K562 (cell line): ENCODE data around the gene CAPN8. TPM values are rescaled to one million over a fixed set of nuclear protein-coding genes. Genes with fewer than 3 reads are reported as not detected.

Source experiments
- BACH1 ChIP-seq: fragments of 200-800 bp; sonication (Bioruptor generic); IDR thresholded peaks from 2 replicates; pipeline ENCODE4 v1.6.1; 2016; ENCODE audit warnings: missing genetic modification characterization, missing compliant biosample characterization
- CCAR2 ChIP-seq: fragments of 200-400 bp; formaldehyde crosslinking; IDR thresholded peaks from 2 replicates; pipeline ENCODE4 v1.6.1; 2017; ENCODE audit warnings: mild to moderate bottlenecking, low read depth, low read length
- CHCHD3 ChIP-seq: fragments of 250-450 bp; sonication (Bioruptor Pico); IDR thresholded peaks from 2 replicates; pipeline ENCODE4 v2.1.2; 2022; ENCODE audit warnings: mild to moderate bottlenecking
- CREM ChIP-seq: IDR thresholded peaks from 2 replicates; pipeline ENCODE4 v1.6.1; 2014; ENCODE audit warnings: antibody characterized with exemption, low read depth
- GABPA ChIP-seq: fragments of 200-800 bp; sonication (Bioruptor generic); conservative IDR thresholded peaks from 2 replicates; pipeline ENCODE4 v1.6.1; 2016; ENCODE audit warnings: low read depth, missing genetic modification characterization, missing compliant biosample characterization
- MAZ ChIP-seq, 2 experiments: fragments of 450-650 bp in 1 of 2; sonication (generic) in 1 of 2; formaldehyde crosslinking; IDR thresholded peaks in 1 of 2; conservative IDR thresholded peaks in 1 of 2; 2 replicates each; pipeline versions ENCODE4 v1.4.0 to v1.5.0; 2020; ENCODE audit warnings: mild to moderate bottlenecking in 1 of 2, missing genetic modification reagents in 1 of 2
- NFIC ChIP-seq: fragments of 450-650 bp; IDR thresholded peaks from 2 replicates; pipeline ENCODE4 v1.6.1; 2017; ENCODE audit warnings: mild to moderate bottlenecking, inconsistent platforms
- SMARCB1 ChIP-seq: IDR thresholded peaks from 2 replicates; pipeline ENCODE4 v1.6.1; 2011; ENCODE audit warnings: improper control_type of control experiment, low read depth; ENCODE audit not compliant: insufficient read length
- ZNF197 ChIP-seq: fragments of 200-800 bp; sonication (Bioruptor generic); IDR thresholded peaks from 2 replicates; pipeline ENCODE4 v1.6.1; 2016; ENCODE audit warnings: low read depth, missing genetic modification characterization, missing compliant biosample characterization
- polyA plus RNA-seq, 8 experiments: library from polyadenylated mRNA; depleted of rRNA in 4 of 8; stranded (reverse) in 5 of 8; unstranded in 3 of 8; fragments of >200 nt; fragmentation: Nextera tagmentation in 2 of 8; fragmentation: Illumina TruSeq in 1 of 8; extraction: Ambion mirVana in 2 of 8; extraction: Trizol in 1 of 8; gene quantifications; 2 replicates each; pipeline versions ENCODE4 v1.2.1 to v1.2.3, GENCODE V29; 2011 to 2014; ENCODE audit warnings: inconsistent platforms in 1 of 8, missing spikeins in 1 of 8
- total RNA-seq, 7 experiments: library from RNA; depleted of rRNA in 6 of 7; stranded (reverse); fragments of >200 nt in 6 of 7; fragmentation: Illumina TruSeq in 2 of 7; extraction: Trizol in 2 of 7; gene quantifications; 2 replicates each; pipeline versions ENCODE4 v1.2.1 to v1.2.3, GENCODE V29; 2011 to 2021; ENCODE audit warnings: low replicate concordance in 1 of 7
- TF ChIP-seq, protein P1 (sequence below), 2 experiments: IDR thresholded peaks; 2 replicates each; pipeline ENCODE4 v1.6.1; 2011; ENCODE audit warnings: borderline replicate concordance in 1 of 2, control low read depth in 1 of 2, low read depth in 1 of 2, low read length in 1 of 2, mild to moderate bottlenecking in 1 of 2, mixed read lengths in 1 of 2, moderate library complexity in 1 of 2; ENCODE audit not compliant: insufficient read depth in 1 of 2, insufficient read length in 1 of 2, poor library complexity in 1 of 2, severe bottlenecking in 1 of 2; ENCODE audit errors: extremely low read depth in 1 of 2
- TF ChIP-seq, protein P2 (sequence below): sonication (generic); formaldehyde crosslinking; IDR thresholded peaks from 2 replicates; pipeline ENCODE4 v1.5.0; 2020; ENCODE audit warnings: missing genetic modification reagents
- TF ChIP-seq, protein P3 (sequence below): fragments of 250-450 bp; sonication (Bioruptor Pico); IDR thresholded peaks from 2 replicates; pipeline ENCODE4 v1.4.0; 2020

CAPN8 gene
- total and polyA plus RNA-seq, 9 of the 15 experiments (the other 6 are each of a cell fraction or from before 2014, with no cell fraction given): 0.06 TPM; not detected in 8

DNA sequence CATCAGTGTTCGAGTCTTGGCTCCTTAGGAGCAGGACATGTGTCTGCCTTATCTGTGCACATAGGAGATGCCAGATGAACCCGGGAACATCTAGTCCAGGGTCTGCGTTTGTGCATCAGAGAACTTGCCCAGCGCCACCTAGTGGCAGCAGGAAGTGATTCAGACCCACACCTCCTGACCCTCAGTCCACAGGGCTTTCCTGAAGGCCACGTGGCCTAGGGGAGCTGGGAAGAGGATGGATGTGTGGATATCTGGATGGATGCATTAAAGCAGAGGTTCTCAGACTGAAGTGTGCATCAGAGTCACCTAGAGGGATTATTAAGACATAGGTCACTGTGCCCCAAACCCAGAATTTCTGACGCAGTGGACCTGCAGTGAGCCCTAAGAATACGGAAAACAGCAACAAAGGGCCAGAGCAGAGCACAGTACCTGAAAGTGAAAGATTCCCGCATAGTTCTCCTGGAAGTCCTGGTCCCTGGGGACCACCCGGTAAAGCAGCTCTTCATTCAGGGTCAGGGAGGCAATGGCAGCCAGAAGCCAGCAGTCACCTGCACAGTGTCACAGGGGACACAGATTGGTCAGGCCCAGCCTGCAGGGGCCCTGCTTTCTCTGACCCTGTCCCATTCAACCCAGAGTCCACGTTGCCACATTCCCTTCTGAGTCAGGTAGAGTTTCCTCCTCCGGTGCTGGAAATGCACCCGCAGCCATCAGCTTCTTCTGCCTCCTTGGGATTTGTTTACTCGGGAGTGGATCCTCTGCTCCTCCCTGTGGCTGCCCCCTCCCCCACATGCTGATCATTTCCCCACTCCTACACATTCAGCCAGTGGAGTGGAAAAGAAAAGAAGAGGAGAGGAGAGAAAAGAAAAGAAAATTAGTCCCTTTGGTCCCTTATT, 37.0 kb downstream of the CAPN8 start (continued):
- TF ChIP-seq, protein P1, sequence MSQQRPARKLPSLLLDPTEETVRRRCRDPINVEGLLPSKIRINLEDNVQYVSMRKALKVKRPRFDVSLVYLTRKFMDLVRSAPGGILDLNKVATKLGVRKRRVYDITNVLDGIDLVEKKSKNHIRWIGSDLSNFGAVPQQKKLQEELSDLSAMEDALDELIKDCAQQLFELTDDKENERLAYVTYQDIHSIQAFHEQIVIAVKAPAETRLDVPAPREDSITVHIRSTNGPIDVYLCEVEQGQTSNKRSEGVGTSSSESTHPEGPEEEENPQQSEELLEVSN (IDR thresholded peaks at IDR 0.05; ENCODE audit: borderline replicate concordance in 1 of 2, extremely low read depth in 1 of 2, insufficient read depth in 1 of 2, insufficient read length in 1 of 2, low read depth in 1 of 2, low read length in 1 of 2, poor library complexity in 1 of 2, severe bottlenecking in 1 of 2): peak; percentile 51 to 73
- TF ChIP-seq BACH1 (tag) (no peak), GABPA (tag) (peak; percentile 77), NFIC (no peak), SMARCB1 (no peak), ZNF197 (CRISPR knock-in tag) (no peak), MAZ (CRISPR knock-in tag; conservative IDR thresholded peaks at IDR 0.05 in 1 of 2, IDR thresholded peaks at IDR 0.05 in 1 of 2) (peak in 1 of 2 experiments; percentile 13; a peak in 1 of 4 replicates), CHCHD3 (CRISPR knock-in tag) (no peak), CREM (peak; percentile 65), CCAR2 (no peak)
- TF ChIP-seq, protein P2, sequence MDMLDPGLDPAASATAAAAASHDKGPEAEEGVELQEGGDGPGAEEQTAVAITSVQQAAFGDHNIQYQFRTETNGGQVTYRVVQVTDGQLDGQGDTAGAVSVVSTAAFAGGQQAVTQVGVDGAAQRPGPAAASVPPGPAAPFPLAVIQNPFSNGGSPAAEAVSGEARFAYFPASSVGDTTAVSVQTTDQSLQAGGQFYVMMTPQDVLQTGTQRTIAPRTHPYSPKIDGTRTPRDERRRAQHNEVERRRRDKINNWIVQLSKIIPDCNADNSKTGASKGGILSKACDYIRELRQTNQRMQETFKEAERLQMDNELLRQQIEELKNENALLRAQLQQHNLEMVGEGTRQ (CRISPR knock-in tag): peak; percentile 86
- TF ChIP-seq, protein P3, sequence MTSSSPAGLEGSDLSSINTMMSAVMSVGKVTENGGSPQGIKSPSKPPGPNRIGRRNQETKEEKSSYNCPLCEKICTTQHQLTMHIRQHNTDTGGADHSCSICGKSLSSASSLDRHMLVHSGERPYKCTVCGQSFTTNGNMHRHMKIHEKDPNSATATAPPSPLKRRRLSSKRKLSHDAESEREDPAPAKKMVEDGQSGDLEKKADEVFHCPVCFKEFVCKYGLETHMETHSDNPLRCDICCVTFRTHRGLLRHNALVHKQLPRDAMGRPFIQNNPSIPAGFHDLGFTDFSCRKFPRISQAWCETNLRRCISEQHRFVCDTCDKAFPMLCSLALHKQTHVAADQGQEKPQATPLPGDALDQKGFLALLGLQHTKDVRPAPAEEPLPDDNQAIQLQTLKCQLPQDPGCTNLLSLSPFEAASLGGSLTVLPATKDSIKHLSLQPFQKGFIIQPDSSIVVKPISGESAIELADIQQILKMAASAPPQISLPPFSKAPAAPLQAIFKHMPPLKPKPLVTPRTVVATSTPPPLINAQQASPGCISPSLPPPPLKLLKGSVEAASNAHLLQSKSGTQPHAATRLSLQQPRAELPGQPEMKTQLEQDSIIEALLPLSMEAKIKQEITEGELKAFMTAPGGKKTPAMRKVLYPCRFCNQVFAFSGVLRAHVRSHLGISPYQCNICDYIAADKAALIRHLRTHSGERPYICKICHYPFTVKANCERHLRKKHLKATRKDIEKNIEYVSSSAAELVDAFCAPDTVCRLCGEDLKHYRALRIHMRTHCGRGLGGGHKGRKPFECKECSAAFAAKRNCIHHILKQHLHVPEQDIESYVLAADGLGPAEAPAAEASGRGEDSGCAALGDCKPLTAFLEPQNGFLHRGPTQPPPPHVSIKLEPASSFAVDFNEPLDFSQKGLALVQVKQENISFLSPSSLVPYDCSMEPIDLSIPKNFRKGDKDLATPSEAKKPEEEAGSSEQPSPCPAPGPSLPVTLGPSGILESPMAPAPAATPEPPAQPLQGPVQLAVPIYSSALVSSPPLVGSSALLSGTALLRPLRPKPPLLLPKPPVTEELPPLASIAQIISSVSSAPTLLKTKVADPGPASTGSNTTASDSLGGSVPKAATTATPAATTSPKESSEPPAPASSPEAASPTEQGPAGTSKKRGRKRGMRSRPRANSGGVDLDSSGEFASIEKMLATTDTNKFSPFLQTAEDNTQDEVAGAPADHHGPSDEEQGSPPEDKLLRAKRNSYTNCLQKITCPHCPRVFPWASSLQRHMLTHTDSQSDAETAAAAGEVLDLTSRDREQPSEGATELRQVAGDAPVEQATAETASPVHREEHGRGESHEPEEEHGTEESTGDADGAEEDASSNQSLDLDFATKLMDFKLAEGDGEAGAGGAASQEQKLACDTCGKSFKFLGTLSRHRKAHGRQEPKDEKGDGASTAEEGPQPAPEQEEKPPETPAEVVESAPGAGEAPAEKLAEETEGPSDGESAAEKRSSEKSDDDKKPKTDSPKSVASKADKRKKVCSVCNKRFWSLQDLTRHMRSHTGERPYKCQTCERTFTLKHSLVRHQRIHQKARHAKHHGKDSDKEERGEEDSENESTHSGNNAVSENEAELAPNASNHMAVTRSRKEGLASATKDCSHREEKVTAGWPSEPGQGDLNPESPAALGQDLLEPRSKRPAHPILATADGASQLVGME: no peak
